Middle frontal gyrus (tissue), 1 donor: ENCODE results near the gene PKD1L1.
"Not testable (repeated sequence)": the region's sequence is repeated elsewhere in the genome, so short reads cannot be mapped to it uniquely, and the experiment has no call there.

Experiments
- DNase-seq: peaks from one replicate; pipeline ENCODE4 v3.0.0-alpha.2; 2015; ENCODE audit warnings: low spot score; ENCODE audit errors: extremely low spot score

Gene PKD1L1

GRCh38 chr7:47948141-47948790 is at the start of gene PKD1L1:
Gene PKD1L1 (minus strand): TSS chr7:47948466. CDS start chr7:47948440, 26 bp downstream.
- DNase-seq = no peak

- DNase-seq = no peak
These were observed 44.2 kb upstream of the PKD1L1 start for GRCh38 chr7:47992446-47992845.

GRCh38 chr7:47991741-47992311 is 43.6 kb upstream of the PKD1L1 start:
- DNase-seq = no peak

- no peak for DNase-seq
These were observed 43.0 kb upstream of the PKD1L1 start for GRCh38 chr7:47991270-47991669.

- DNase-seq = no peak
These were observed 42.3 kb upstream of the PKD1L1 start for GRCh38 chr7:47990592-47990991.

GRCh38 chr7:47989607-47990400 is 41.5 kb upstream of the PKD1L1 start:
- not testable (repeated sequence) for DNase-seq

- DNase-seq = no peak
These were observed 40.5 kb upstream of the PKD1L1 start for GRCh38 chr7:47988496-47989386.

- DNase-seq = no peak
These were observed 34.3 kb upstream of the PKD1L1 start for GRCh38 chr7:47982610-47983009.

- DNase-seq = not testable (repeated sequence)
These were observed 32.4 kb upstream of the PKD1L1 start for GRCh38 chr7:47980648-47981047.

GRCh38 chr7:47979832-47980181 is 31.5 kb upstream of the PKD1L1 start:
- no peak for DNase-seq

- DNase-seq = peak; percentile 88
These were observed 31.0 kb upstream of the PKD1L1 start, which contains the start of gene HUS1 for GRCh38 chr7:47979145-47979831. Gene HUS1 (minus strand): TSS chr7:47979615. CDS start chr7:47979519, 96 bp downstream.

- no peak for DNase-seq
These were observed 30.5 kb upstream of the PKD1L1 start for GRCh38 chr7:47978790-47979144.

- no peak for DNase-seq
These were observed 25.5 kb upstream of the PKD1L1 start for GRCh38 chr7:47973739-47974138.

GRCh38 chr7:47970761-47971160 is 22.5 kb upstream of the PKD1L1 start:
- DNase-seq = no peak

- no peak for DNase-seq
These were observed 20.8 kb upstream of the PKD1L1 start for GRCh38 chr7:47968847-47969774.

GRCh38 chr7:47967708-47968107 is 19.4 kb upstream of the PKD1L1 start:
- DNase-seq = no peak

GRCh38 chr7:47967123-47967522 is 18.9 kb upstream of the PKD1L1 start:
- DNase-seq = no peak

GRCh38 chr7:47965456-47965855 is 17.2 kb upstream of the PKD1L1 start:
- DNase-seq = no peak

- no peak for DNase-seq
These were observed 14.0 kb upstream of the PKD1L1 start for GRCh38 chr7:47962262-47962661.

GRCh38 chr7:47957156-47957555 is 8.9 kb upstream of the PKD1L1 start:
- no peak for DNase-seq
